ENCODE results near the gene MDN1.
"Not testable (repeated sequence)": the region's sequence is repeated elsewhere in the genome, so short reads cannot be mapped to it uniquely, and the experiment has no call there.

MDN1 gene

DNA sequence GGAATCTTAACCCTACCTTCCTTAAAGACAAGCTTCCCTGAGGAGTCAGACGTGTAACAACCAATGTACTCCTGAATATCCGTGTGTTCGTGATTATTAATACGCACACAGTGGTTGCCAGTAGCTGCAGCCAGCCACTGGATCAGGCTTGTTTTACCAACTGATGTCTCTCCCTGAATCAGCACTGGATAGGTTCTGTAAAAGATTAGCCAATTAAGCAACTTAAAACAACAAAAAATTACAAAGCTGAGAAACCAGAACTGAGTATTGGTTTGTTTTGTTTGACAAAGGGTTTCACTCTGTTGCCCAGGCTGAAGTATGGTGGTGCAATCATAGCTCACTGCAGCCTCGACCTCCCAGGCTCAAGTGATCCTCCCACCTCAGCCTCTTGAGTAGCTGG is 69.3 kb downstream of the MDN1 start:
- DNase-seq, result no peak

GRCh38 chr6:89749918-89750317 is 69.7 kb downstream of the MDN1 start:
- DNase-seq, result no peak

GRCh38 chr6:89745716-89746115 is 73.9 kb downstream of the MDN1 start:
- no peak for DNase-seq

DNA sequence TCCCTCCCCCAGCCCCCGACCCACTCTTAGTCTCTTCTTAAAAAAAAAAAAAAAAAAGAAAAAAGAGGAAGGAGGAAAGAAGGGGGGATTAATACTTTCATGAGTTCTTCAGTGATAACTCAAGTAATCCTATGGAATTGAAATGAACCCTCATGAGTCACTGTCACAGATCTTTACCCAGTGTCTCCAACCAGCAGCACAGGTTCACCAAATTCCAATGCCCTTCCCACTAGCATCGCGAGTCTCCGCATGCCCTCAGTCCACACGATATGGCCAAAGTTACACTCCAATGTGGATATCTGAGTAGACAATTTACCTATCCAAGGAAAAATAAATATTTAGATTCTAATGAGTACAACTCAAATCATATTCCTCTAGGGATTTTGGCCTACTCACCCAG is 74.5 kb downstream of the MDN1 start:
- DNase-seq, result no peak

DNA sequence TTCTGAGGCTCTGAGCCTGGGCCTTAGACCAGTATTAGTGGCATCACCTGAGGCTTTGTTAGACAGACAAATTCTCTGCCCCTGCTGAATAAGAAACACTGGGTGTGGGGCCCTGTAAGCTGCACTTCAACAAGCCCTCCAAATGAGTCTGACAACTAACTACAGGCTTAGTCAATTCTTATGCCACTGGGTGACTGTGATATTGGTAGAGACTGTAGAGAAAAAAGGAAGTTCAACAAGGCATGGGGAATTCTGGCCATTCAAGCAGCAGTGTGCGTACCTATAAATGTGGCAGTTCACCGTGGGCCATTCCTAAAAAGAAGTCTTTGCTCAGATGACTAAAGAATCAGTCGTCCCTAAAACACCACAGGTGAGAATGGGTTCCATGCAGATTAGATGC is 82.7 kb downstream of the MDN1 start:
- no peak for DNase-seq

DNA sequence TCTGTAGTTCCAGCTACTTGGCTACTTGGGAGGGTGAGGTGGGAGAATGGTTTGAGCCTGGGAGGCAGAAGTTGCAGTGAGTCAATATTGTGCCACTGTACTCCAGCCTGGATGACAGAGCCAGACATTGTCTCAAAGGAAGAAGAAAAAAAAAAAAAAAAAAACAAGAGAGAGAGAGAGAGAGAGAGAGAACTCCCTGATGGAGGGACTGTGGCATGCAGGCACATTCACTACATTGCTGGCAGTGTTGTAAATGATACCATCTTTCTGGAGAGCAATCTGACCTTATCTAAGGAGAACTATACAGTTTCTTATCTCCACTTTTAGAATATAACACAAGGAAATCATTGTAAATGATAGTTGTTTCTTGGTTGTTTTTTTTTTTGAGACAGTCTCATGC is 85.1 kb downstream of the MDN1 start:
- DNase-seq, result no peak

DNA sequence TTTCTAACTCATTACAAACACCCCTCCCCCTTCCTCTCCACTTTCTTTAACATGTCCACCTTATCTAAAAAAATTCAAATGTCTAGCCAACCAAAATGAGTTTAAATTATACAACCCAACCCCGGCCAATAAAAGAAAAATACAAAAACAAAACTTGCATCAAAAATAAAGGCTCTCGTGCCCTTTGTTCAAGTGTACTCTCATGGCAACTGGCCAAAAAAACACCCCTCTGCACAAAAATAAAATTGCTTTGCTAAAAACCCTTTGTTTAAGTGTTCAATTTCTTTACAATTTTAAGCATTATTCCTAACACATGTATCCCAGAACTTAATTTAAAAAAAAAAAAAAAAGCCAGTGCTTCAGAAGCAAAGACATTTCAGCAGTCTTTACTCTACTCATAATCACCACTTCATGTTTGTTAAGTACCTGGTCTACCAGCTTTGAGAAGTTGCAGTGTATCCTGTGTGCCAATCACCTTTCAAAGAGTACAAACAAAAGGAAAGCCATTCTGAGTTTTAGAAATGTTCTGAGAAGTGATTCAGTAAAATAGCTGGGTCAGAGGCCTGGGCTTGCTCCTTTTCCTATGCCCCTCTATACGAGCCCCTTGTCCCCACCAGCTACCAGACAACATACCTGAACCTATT is 87.5 kb downstream of the MDN1 start:
- no peak for DNase-seq

DNA sequence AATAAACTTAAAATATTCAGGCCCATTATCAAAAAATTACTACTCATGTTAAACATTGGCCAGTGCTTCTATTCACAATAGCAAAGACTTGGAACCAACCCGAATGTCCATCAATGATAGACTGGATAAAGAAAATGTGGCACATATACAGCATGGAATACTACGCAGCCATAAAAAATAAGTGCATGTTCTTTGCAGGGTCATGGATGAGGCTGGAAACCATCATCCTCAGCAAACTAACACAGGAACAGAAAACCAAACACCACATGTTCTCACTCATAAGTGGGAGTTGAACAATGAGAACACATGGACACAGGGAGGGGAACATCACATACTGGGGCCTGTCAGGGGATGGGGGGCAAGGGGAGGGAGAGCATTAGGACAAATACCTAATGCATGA is 88.3 kb downstream of the MDN1 start:
- DNase-seq, result not testable (repeated sequence)

- no peak for DNase-seq
Observed at GRCh38 chr6:89729818-89730217, 89.8 kb downstream of the MDN1 start.

DNA sequence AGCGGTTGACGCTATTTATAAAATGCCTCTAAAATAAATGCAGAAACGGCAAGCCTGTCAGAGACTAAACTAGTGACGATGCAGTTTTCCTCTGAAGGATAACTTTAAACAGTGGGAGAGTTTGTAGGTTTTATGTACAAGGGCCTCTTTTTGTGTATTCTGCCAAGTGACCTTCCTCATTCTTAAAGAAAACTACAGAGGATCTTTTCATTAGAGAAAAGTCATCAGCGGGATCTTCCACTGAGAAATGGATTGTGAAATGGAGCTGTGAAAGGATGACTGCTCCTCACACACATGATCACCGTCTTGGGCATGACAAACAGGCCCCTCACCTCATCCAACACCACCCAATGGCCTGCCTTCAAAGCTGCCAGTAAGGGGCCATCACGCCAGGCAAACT is 92.1 kb downstream of the MDN1 start:
- DNase-seq, result no peak

DNA sequence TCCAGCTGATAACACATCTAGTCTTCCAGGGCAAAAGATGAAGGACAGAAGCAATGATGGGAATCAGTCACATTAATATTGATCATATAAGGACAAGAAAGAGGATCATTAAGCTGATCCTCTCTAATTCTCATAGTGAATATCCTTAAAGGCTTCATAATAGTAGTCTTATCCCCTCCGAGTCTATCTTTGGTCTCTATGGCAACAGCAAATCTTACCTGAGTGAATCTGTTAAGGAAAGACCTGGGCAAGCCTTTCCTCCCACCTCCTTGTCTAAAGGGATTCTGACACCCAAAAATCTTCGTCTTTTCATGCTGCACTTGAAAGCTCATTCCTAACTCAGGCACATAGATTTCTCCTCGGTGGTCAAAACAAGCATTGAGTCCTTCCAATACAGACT is 94.6 kb downstream of the MDN1 start:
- DNase-seq, result no peak

DNA sequence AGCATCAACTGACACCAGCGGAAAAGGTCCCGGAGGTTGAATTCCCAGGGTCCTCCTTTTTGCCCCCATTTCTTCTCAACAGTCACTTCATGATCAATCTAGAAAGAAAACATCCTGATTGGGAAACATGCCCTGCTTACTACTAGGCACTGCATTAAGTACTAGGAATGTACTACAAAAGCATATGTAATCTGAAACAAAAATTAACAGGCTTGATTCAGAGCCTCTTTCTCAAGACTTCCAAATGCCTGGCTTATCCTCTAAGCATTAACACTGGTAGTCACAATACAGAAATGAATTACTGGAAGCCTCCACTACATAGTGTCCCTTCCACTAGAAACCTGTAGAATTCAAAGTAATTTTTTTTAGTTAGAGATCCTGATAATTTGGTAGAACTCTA is 96.5 kb downstream of the MDN1 start:
- no peak for DNase-seq

DNA sequence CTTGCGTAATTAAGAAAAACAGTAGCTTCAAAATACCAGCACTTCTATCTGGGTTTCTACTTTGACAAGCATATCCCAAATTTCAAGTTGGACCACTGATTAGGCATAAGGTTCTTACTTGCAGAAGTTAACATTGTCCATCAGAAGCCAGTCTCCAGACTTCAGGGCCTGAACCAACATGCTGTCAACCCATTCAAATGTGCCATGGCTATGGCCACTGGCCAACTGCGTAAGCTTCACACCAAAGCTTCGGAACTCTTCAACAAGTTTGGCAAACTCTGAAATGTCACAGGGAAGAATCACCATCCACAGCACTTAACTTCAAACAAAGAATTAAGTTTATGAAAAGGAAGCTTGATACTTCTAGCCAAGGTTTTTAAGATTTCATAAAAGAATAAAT is 103.1 kb downstream of the MDN1 start:
- no peak for DNase-seq

DNA sequence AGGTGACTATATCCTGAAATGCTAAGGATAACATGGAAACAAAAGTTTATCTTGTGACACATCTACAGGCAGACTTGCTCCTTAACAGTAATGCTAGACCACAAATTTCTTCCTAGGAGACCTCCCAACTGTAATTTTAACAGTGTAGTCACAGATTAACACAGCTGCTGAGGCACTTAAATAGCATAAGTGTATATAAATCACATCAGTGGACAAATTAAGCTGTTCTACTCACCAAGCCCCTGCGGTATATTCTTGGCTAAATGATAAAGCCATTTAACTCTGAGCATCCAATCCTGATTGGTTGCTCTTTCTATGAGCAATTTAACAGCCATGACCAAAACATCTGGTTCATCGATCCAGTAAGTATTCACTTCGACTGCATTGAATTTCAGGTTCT is 107.8 kb downstream of the MDN1 start:
- no peak for DNase-seq

DNA sequence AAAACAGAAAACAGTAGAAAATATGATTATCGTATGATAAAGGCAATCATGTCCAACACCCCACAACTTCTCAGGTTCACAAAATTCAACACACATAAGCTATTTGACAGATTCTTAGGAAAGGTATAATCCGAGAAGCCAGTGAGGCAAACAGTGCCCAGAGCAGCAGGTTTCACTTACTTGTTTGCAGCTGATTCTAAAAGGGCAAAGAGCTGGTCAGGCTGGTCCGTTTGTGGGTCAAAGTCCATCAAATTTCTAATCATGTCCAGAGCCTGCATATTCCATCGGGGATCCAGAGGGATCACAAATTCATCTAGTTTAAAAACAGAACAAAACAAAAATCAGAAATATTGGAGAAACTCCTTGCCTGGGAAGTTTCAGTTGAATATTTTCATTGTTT is 111.3 kb downstream of the MDN1 start:
- no peak for DNase-seq

- DNase-seq, result no peak
Observed at GRCh38 chr6:89707766-89708165, 111.8 kb downstream of the MDN1 start.

- DNase-seq, result no peak
Observed at GRCh38 chr6:89706121-89706520, 113.5 kb downstream of the MDN1 start.

DNA sequence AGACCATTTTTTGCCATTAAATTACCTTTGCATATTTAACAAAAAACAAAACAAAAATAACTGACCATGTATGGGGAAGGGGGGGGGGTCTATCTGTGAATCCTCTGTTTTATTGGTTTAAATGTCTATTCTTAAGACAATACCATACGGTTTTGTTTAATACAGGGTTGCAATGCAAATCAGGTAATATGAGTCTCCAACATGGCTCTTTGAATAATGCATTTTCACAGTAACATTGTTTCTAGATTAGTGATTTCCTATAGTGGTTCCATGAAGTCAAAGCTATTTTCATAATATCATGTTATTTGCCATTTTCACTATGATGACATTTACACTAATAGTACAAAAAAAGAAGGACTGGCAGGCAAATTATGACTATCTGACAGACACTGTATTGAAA is 116.3 kb downstream of the MDN1 start:
- DNase-seq, result no peak

GRCh38 chr6:89702349-89702748 is 117.2 kb downstream of the MDN1 start:
- no peak for DNase-seq

DNA sequence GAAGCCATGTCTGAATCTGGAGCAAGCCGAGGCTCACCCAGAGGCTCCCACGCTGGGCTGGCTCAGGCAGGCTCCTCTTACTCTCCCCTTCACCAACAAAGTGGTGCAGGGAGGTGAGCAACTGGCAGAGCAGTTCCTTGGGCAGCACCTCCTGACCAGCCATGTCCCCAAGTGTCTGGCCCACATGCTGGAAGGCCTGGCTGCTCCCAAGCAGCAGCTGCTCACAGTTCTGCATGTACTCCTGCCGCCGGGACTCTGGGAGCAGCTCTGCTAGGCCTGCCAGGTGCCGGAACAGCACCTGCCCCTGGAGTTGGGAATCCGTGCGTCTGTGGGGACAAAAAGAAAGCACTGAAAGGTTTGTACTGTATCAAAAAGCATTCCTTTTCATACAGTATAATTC is 123.9 kb downstream of the MDN1 start:
- DNase-seq, result no peak

DNA sequence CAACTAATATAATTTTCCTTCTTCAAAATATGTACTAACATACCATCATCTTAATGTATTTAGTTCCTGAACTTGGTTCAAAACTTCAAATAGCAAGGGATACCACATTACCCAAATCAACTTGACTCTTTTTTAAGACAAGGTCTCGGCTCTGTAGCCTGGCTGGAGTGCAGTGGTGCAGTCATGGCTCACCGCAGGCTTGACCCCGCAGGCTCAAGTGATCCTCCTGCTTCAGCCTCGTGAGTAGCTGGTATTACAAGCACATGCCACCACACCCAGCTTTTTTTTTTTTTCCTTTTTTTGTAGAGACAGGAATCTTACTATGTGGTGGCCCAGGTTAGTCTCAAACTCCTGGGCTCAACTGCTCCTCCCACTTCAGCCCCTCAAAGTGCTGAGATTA is 125.2 kb downstream of the MDN1 start:
- DNase-seq, result no peak

DNA sequence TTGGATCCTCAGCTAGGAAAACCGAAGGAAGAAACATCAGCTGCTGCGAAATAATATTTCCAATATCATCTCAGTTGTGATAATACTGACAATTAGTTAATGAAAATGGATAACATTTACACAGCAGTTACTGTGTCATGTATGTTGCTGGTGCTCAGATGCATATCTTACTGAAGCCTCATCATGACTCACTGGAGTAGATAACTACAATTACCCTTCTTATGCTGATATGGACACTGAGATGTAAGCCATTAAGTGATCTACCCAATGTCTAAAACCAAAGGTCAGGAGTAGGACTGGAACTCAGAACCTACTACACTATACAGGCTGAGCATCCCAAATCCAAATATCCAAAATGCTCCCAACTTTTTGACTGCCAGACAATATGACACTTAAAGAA is 126.4 kb downstream of the MDN1 start:
- DNase-seq, result no peak

DNA sequence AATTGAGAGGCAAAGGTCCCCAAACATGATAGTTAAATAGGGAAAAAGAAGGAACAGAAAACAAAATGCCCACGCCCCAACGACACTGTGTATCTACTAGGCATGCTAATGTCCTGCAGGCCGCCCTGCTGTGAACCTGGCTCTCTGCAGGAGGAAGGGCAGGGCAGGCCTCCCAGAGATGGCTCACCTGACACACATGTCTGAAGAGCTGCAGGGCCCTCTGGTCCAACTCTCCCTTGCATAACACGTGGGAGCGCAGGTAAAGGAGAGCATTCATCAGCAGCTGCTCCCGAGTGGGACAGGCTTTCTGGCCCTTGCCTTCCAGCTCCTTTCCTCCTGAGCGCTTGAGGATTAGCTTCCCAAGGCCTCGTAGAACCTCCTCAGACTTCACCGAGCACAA is 127.3 kb downstream of the MDN1 start:
- DNase-seq, result no peak

DNA sequence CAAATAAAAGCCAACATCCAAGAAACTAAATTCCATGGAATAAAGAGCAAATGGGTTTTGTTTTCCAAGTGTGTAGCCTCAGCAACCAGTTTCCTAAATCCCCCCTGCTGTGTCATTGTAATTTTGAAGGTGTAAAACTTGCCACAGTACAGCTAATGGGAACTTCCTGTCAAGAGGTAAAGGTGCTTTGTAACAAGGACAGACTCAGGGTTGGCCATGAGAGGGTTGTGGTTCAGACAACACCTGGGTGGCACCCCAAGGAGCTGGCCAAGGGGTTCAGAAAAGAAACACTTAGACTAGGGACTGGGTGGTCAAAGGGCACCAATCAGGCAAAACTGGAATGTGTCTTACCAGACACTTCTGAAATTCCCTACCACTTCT is 128.7 kb downstream of the MDN1 start:
- DNase-seq, result no peak

DNA sequence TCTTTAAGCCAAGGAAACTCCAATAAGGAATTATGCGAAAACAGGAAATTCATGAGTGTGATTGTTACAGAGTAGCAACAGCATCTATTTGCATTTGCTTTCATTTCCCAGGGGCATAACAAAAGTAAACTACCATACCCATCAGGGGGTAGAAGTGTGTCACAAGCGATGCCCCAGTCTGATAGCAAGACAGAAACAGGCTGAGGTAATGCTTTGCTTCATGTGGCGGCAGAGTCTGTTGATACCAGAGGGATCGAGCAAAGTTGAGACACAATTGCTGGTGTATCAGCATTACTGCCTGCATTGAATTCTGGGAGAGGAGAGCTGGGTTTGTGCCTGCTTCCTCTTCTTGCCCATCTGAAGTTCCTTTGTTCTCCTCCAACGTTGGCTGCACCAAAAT is 129.9 kb downstream of the MDN1 start:
- DNase-seq, result no peak

DNA sequence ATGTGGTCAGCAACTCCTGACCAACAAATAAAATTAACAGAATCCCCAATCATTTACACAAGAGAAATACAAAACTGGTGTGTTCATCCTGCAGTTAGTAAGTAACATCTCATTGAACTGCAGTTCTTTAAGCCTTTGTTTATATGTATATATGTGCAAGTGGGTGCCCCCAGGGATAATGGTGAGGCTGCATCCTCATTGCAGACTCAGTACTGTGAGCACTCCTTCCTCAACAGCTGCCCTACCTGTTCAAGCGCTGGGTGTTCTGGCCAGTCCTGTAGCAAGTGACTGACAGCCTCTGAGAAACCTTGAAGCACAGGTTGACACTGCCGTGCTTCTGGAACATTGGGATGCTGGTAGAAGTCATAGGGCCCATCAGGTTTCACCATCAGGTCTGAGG is 131.3 kb downstream of the MDN1 start:
- DNase-seq, result no peak

All from CD4-positive, alpha-beta T cell treated with Interferon alpha-2 for 1 hour (primary cell).